Adipocyte (in vitro differentiated cells): ENCODE results near the gene CHD9.
"Not testable (repeated sequence)": the region's sequence is repeated elsewhere in the genome, so short reads cannot be mapped to it uniquely, and the experiment has no call there.

Source experiments
- DNase-seq: peaks from one replicate; pipeline ENCODE4 v3.0.0-alpha.2; 2015; ENCODE audit warnings: low read depth
- H3K27me3 ChIP-seq: replicated peaks from 2 replicates; pipeline ENCODE4 v1.7.0; 2013; ENCODE audit warnings: mild to moderate bottlenecking, low read length, moderate library complexity; ENCODE audit not compliant: control insufficient read depth, insufficient read depth
- H3K36me3 ChIP-seq: 2 replicates; pipeline ENCODE4 v1.7.0; 2013; ENCODE audit warnings: low read length, mild to moderate bottlenecking, moderate library complexity; ENCODE audit not compliant: control insufficient read depth, insufficient read depth, severe bottlenecking
- H3K4me1 ChIP-seq: 2 replicates; pipeline ENCODE4 v1.7.0; 2013; ENCODE audit warnings: mild to moderate bottlenecking, low read length, moderate library complexity; ENCODE audit not compliant: control insufficient read depth, insufficient read depth
- H3K4me3 ChIP-seq: 2 replicates; pipeline ENCODE4 v1.7.0; 2013; ENCODE audit warnings: mild to moderate bottlenecking, low read length, moderate library complexity
- H3K9ac ChIP-seq: 2 replicates; pipeline ENCODE4 v1.7.0; 2013; ENCODE audit warnings: mild to moderate bottlenecking, low read length, moderate library complexity
- H3K9me3 ChIP-seq: 2 replicates; pipeline ENCODE4 v1.7.0; 2013; ENCODE audit warnings: mild to moderate bottlenecking, low read length, moderate library complexity; ENCODE audit not compliant: control insufficient read depth

CHD9 gene

DNA sequence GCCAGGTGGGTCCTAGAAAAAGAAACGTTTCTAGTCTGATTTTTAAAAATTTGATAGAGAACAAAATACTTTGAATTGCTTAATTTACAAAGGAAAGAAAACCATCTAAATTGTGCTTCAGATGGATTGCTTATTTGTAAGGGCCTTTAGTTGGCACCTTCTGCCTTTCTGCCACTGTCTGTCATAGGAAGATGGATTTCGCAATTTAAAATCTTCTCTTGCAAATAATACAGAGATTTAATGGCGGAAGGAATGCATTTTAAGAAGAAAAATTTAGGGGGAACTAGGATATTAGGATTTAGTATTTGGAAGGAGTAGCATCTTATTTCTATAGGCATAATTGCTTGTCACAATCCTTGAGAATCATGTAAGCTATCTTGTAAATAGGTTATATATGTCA lies 204.0 kb downstream of the CHD9 start:
- H3K4me1 ChIP-seq, result peaks cover 21% of the 10 kb centered on the region
- H3K4me3 ChIP-seq, result no peak overlapping the region
- no peaks in the 10 kb centered on the region for H3K27me3 ChIP-seq
- H3K36me3 ChIP-seq, result peaks cover 92% of the 10 kb centered on the region
- no peaks in the 10 kb centered on the region for H3K9me3 ChIP-seq
- H3K9ac ChIP-seq, result no peak overlapping the region
- DNase-seq, result peak; percentile 19

DNA sequence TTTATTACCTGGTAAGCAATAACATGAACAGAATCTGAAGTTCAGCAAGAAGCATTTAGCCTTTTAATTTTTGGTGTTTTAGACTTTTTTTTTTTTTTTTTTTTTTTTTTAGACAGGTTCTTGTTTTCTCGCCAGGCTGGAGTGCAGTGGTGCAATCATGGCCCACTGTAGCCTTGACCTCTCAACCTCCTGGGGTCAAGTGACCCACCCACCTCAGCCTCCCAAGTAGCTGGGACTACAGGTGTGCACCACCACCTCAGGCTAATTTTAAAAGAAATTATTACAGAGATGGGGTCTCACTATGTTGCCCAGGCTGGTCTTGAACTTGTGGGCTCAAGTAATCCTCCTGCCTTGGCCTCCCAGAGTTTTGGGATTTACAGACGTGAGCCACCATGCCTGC lies 206.5 kb downstream of the CHD9 start:
- Histone ChIP-seq H3K4me3 (no peak overlapping the region), H3K27me3 (no peaks in the 10 kb centered on the region), H3K9me3 (no peaks in the 10 kb centered on the region), H3K9ac (no peak overlapping the region), H3K36me3 (peaks cover 88% of the 10 kb centered on the region), H3K4me1 (peaks cover 25% of the 10 kb centered on the region)
- no peak for DNase-seq

DNA sequence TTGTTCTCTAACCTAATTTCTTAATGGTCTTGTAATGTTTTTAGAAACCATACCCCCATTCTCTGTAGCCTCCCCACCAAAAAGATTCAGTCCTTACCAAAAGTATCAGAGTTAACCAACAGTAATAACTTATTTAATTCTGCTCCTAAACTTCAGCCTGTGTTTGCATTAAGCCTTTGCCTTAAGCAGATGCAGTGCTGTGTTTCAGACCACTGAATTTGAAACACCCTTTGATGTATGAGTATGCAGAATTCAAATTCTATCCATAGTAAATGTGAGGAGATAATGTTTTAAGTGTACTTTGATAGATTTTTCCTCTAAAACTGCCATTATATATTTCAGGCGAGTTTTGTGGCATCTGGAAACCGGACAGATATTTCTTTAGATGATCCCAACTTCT lies 207.9 kb downstream of the CHD9 start:
- Histone ChIP-seq H3K27me3 (no peaks in the 10 kb centered on the region), H3K4me1 (peaks cover 13% of the 10 kb centered on the region), H3K4me3 (no peak overlapping the region), H3K9ac (no peak overlapping the region), H3K36me3 (peaks cover 88% of the 10 kb centered on the region), H3K9me3 (no peaks in the 10 kb centered on the region)
- no peak for DNase-seq

DNA sequence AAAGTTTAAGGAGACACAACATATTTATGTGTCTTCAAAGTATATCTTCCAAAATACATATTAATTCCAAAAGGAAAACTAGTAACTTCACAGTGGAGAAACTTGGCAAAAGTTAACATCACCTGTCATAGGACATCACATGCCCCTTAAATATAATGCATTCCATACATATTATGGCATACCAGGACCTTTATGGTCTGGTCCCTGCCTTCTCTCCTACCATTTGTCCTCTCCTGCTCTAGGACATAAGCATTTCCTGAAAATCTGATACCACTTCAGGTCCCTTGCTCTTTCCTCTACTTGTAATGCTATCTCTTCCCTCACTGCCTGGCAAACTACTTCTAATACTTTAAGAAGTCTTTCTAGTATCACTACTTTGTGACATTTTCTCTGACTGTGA lies 211.4 kb downstream of the CHD9 start:
- Histone ChIP-seq H3K27me3 (no peaks in the 10 kb centered on the region), H3K9ac (no peak overlapping the region), H3K36me3 (peaks cover 93% of the 10 kb centered on the region), H3K9me3 (no peaks in the 10 kb centered on the region), H3K4me3 (no peak overlapping the region), H3K4me1 (peaks cover 5% of the 10 kb centered on the region)
- no peak for DNase-seq

DNA sequence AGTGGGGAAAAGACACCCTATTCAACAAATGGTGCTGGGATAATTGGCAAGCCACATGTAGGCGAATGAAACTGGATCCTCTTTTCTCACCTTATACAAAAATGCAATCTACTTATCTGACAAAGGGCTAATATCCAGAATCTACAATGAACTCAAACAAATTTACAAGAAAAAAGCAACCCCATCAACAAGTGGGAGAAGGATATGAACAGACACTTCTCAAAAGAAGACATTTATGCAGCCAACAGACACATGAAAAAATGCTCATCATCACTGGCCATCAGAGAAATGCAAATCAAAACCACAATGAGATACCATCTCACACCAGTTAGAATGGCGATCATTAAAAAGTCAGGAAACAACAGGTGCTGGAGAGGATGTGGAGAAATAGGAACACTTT lies 223.7 kb downstream of the CHD9 start:
- H3K4me1 ChIP-seq, result peaks cover 25% of the 10 kb centered on the region
- not testable (repeated sequence) for H3K4me3 ChIP-seq, DNase-seq, H3K27me3 ChIP-seq, H3K9ac ChIP-seq, H3K9me3 ChIP-seq
- peaks cover 85% of the 10 kb centered on the region for H3K36me3 ChIP-seq

DNA sequence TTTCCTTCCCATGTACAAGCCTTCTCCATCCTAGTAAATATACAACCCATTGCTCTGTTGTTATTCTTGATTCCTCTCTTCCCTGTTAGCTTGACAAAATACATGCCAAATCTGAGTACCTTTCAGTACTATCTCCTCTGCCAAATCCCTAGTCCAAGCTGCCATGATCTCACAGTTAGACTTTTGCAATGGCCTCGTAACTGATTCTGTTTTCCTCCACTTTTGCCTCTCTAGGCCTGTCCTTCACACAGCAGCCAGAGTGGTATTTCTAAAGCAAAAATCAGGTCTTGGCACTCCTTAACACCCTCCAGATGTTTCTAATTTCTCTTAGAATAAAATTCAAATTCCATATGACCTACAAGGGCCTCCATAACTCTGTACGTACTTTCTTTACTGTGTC lies 226.5 kb downstream of the CHD9 start:
- no peaks in the 10 kb centered on the region for H3K9me3 ChIP-seq
- no peak overlapping the region for H3K4me3 ChIP-seq
- peaks cover 26% of the 10 kb centered on the region for H3K4me1 ChIP-seq
- DNase-seq, result peak; percentile 37
- H3K9ac ChIP-seq, result no peak overlapping the region
- no peaks in the 10 kb centered on the region for H3K27me3 ChIP-seq
- peaks cover 75% of the 10 kb centered on the region for H3K36me3 ChIP-seq

DNA sequence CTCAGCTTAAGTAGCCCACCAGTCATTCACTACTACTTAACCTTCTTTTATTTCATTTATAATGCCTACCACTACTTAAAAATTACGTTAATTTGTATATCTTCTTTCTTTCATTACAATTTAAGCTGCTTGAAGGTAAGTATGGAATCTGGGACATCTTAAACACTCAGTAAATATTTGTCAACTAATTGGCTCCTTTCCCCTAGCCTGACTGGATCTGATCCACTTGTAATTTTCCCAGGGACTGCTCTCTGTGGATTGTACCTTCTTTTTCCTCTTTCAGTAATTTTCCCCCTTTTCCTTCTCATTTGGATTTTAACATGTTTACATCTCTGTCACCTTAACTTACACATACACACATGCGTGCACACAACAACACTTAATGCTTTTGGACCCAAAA lies 227.1 kb downstream of the CHD9 start:
- H3K4me3 ChIP-seq, result no peak overlapping the region
- H3K4me1 ChIP-seq, result peaks cover 26% of the 10 kb centered on the region
- H3K9me3 ChIP-seq, result no peaks in the 10 kb centered on the region
- peaks cover 75% of the 10 kb centered on the region for H3K36me3 ChIP-seq
- DNase-seq, result no peak
- no peak overlapping the region for H3K9ac ChIP-seq
- H3K27me3 ChIP-seq, result no peaks in the 10 kb centered on the region

DNA sequence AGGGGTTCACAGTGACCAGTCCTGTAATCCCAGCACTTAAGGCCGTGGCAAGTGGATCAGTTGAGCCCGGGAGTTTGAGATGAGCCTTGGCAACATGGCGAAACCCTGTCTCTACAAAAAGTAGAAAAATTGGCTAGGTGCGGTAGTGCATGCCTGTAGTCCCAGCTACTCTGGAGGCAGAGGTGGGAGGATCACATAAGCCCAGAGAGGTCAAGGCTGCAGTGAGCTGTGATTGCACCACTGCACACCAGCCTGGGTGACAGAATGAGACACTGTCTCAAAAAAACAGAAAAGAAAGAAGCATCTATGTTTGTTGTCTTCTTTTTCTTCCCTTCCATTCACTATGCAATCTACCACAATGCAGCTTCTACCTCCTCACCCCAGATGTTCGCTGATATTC lies 227.5 kb downstream of the CHD9 start:
- Histone ChIP-seq H3K9ac (no peak overlapping the region), H3K4me3 (no peak overlapping the region), H3K4me1 (peaks cover 26% of the 10 kb centered on the region), H3K36me3 (peaks cover 75% of the 10 kb centered on the region), H3K27me3 (no peaks in the 10 kb centered on the region), H3K9me3 (no peaks in the 10 kb centered on the region)
- DNase-seq, result no peak

DNA sequence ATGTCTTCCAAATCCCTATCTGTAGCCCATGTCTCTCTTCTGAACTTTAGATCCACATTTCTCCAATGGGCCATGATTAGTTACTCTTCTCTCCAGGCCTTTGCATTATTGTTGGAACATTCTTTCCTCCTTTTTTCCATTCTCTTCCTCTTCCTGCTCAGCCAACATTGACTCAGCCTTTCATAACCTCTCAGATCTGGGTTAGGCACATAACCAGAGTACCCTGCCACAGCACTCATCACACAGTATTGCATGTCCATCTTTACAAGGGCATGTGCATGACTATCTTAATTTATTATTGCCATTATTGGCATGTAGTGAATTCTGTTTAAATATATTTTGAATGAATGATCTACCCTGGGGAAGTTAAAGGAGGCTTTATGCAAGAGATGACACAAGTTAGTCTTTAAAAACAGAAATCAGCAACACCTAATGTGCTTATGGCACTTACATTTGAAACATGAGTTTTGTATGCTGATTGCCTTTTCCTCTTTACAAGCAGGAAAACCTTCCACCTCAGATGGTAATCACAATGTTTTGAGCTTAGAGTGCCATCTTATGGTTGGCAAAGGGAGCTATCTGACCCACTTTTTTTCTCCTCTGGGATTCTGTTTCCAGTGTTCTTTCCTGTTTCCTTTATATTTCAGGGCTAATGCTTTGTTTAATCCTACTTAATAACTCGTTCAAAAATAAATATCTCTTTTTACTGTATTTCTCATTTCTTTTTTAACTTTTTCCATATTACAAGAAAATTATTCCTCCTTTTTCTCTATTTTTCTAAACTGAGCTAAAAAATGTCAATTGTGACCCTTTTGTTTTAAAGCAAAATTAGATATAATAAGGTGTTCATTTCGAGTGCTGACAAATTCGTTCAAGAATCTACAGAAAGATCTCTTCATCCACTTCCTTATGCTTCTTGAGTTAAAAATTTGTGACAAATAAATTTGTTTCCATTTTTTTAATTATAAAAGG lies 228.5 kb downstream of the CHD9 start:
- Histone ChIP-seq H3K9ac (no peak overlapping the region), H3K36me3 (peaks cover 75% of the 10 kb centered on the region), H3K27me3 (no peaks in the 10 kb centered on the region), H3K4me1 (peaks cover 26% of the 10 kb centered on the region), H3K4me3 (no peak overlapping the region), H3K9me3 (no peaks in the 10 kb centered on the region)
- peak; percentile 66 for DNase-seq

DNA sequence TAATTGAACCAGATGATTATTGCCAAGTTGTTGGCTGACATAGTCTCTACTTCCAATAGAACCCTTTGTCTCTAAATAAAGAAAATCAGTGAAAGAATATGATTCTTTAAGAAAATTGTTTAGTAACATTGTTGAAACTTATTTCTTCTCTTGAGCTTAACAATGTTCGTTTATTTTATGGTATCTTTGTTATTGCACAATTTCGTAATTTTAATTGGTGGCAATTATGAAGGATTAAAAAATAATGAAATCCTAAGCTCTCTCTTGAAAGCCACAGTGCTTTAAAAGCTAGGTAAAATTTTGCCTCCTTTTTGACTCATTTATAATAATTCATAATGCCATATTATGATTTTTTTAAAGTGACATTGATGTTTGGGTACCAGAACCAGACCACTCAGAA lies 230.4 kb downstream of the CHD9 start:
- DNase-seq, result no peak
- no peak overlapping the region for H3K9ac ChIP-seq
- peaks cover 26% of the 10 kb centered on the region for H3K4me1 ChIP-seq
- no peaks in the 10 kb centered on the region for H3K27me3 ChIP-seq
- no peaks in the 10 kb centered on the region for H3K9me3 ChIP-seq
- H3K4me3 ChIP-seq, result no peak overlapping the region
- H3K36me3 ChIP-seq, result peaks cover 84% of the 10 kb centered on the region

DNA sequence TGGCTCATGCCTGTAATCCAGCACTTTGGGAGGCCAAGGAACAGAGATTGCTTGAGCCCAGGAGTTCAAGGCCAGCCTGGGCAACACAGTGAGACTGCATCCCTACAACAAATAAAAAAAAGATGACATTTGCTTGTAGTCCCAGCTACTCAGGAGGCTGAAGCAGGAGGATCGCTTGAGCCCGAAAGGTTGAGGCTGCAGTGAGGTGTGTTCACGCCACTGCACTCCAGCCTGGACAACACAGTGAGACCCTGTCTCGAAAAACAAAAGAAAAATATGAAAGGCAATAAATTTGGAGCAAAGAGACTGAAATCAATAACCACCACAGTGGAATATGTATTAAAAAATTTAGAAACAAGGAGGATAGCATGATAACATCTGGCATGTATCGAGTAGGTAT lies 235.7 kb downstream of the CHD9 start:
- Histone ChIP-seq H3K4me3 (no peak overlapping the region), H3K27me3 (no peaks in the 10 kb centered on the region), H3K4me1 (peaks cover 23% of the 10 kb centered on the region), H3K9ac (no peak overlapping the region), H3K9me3 (no peaks in the 10 kb centered on the region), H3K36me3 (peaks cover 100% of the 10 kb centered on the region)
- no peak for DNase-seq
